Left forelimb (tissue), 1 donor: ENCODE results near the gene EVX1.

ENCODE experiments used
- DNase-seq: peaks from one replicate; pipeline ENCODE4 v3.0.0-alpha.2; 2018; ENCODE audit warnings: low spot score

The EVX1 gene

GRCh38 chr7:27249724-27250556 is 7.3 kb downstream of the EVX1 start:
- DNase-seq, result no peak

GRCh38 chr7:27250557-27251070 is 8.0 kb downstream of the EVX1 start:
- DNase-seq, result no peak

- DNase-seq, result no peak
Measured at GRCh38 chr7:27251136-27251651, 8.6 kb downstream of the EVX1 start.

GRCh38 chr7:27251652-27252590 is 9.3 kb downstream of the EVX1 start:
- no peak for DNase-seq

GRCh38 chr7:27254625-27255024 is 12.0 kb downstream of the EVX1 start:
- DNase-seq, result no peak

GRCh38 chr7:27260211-27260610 is 17.6 kb downstream of the EVX1 start:
- DNase-seq, result no peak

GRCh38 chr7:27262121-27262520 is 19.5 kb downstream of the EVX1 start:
- no peak for DNase-seq

GRCh38 chr7:27263781-27264180 is 21.2 kb downstream of the EVX1 start:
- no peak for DNase-seq

- no peak for DNase-seq
Measured at GRCh38 chr7:27269455-27269854, 26.9 kb downstream of the EVX1 start.

- DNase-seq, result no peak
Measured at GRCh38 chr7:27271384-27271783, 28.8 kb downstream of the EVX1 start.

- no peak for DNase-seq
Measured at GRCh38 chr7:27277628-27278027, 35.0 kb downstream of the EVX1 start.

- DNase-seq, result no peak
Measured at GRCh38 chr7:27283558-27283957, 41.0 kb downstream of the EVX1 start.

GRCh38 chr7:27295236-27295635 is 52.6 kb downstream of the EVX1 start:
- DNase-seq, result no peak

- DNase-seq, result no peak
Measured at GRCh38 chr7:27297356-27297755, 54.8 kb downstream of the EVX1 start.
